ENCODE results near the gene ARHGAP33. TPM values are rescaled to one million over a fixed set of nuclear protein-coding genes. Genes with fewer than 3 reads are reported as not detected.
"Not testable (repeated sequence)": the region's sequence is repeated elsewhere in the genome, so short reads cannot be mapped to it uniquely, and the experiment has no call there.

ARHGAP33 gene
- total RNA-seq, 1 experiment from 2014 or later, result 0.87 TPM

DNA sequence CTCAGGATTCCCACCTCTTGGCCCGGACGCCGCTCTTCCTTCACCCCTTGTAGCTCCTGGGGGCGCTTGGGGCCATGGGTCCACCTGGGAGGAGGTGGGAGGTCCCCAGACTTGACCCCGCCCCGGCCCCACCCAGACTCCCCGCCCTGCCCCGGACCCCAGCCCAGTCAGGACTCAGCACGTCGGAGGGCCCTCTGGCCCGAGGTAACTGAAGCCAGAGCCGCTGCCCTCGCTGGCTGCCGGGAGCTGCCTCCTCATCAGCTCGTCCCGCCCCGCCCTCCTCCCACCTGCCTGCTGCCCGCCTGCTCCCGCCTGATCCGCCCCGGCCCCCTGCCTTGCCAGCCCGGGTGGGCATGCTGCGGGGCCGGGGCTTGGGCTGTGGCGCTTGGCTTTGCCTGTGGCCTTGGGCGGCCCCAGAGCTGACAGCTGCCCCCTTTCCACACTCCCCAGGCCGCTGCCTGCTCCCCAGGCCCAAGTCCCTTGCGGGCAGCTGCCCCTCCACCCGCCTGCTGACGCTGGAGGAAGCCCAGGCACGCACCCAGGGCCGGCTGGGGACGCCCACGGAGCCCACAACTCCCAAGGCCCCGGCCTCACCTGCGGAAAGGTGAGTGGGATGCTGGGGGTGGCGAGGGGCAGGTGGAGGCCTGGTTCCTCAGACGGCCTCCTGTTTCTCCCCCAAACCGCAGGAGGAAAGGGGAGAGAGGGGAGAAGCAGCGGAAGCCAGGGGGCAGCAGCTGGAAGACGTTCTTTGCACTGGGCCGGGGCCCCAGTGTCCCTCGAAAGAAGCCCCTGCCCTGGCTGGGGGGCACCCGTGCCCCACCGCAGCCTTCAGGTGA, 9.4 kb downstream of the ARHGAP33 start:
- in situ Hi-C loops (cut with HindIII; ENCODE audit: low pct_unique_long_range_greater_than_20kb, low sequenced_read_pairs), result no loop called here

DNA sequence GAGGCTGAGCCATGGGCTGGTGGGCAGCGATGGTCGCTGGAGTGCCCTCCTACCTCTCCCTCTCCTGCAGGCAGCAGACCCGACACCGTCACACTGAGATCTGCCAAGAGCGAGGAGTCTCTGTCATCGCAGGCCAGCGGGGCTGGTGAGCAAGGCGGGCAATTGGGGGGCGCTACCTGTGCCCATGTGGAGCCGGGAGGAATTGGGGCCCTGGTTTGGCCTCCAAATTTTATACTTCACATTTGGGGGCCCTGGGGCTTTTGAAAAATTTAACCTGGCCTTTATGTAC, 9.9 kb downstream of the ARHGAP33 start:
- DNase-seq (ENCODE audit: low read depth, low spot score), result no peak
- in situ Hi-C loops (cut with HindIII; ENCODE audit: low pct_unique_long_range_greater_than_20kb, low sequenced_read_pairs), result no loop called here

More for the DNA sequence above, 9.4 kb downstream of the ARHGAP33 start:
- DNase-seq (ENCODE audit: low read depth, low spot score), result no peak

DNA sequence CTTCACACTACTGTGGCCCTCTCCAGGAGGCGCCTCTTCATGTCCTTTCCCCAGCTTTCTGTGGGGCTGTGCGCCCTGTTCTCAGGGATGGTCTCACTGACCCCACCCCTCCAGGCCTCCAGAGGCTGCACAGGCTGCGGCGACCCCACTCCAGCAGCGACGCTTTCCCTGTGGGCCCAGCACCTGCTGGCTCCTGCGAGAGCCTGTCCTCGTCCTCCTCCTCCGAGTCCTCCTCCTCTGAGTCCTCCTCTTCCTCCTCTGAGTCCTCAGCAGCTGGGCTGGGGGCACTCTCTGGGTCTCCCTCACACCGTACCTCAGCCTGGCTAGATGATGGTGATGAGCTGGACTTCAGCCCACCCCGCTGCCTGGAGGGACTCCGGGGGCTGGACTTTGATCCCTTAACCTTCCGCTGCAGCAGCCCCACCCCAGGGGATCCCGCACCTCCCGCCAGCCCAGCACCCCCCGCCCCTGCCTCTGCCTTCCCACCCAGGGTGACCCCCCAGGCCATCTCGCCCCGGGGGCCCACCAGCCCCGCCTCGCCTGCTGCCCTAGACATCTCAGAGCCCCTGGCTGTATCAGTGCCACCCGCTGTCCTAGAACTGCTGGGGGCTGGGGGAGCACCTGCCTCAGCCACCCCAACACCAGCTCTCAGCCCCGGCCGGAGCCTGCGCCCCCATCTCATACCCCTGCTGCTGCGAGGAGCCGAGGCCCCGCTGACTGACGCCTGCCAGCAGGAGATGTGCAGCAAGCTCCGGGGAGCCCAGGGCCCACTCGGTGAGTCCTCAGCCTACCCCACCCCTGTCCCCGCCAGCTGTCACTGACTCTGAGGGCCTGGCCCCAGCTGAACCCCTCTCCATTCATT, 11.2 kb downstream of the ARHGAP33 start:
- in situ Hi-C loops (cut with HindIII; ENCODE audit: low pct_unique_long_range_greater_than_20kb, low sequenced_read_pairs), result no loop called here

DNA sequence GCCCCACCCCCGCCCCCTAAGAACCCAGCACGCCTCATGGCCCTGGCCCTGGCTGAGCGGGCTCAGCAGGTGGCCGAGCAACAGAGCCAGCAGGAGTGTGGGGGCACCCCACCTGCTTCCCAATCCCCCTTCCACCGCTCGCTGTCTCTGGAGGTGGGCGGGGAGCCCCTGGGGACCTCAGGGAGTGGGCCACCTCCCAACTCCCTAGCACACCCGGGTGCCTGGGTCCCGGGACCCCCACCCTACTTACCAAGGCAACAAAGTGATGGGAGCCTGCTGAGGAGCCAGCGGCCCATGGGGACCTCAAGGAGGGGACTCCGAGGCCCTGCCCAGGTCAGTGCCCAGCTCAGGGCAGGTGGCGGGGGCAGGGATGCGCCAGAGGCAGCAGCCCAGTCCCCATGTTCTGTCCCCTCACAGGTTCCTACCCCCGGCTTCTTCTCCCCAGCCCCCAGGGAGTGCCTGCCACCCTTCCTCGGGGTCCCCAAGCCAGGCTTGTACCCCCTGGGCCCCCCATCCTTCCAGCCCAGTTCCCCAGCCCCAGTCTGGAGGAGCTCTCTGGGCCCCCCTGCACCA, 11.9 kb downstream of the ARHGAP33 start:
- DNase-seq (ENCODE audit: low read depth, low spot score), result no peak
- in situ Hi-C loops (cut with HindIII; ENCODE audit: low pct_unique_long_range_greater_than_20kb, low sequenced_read_pairs), result no loop called here

More for the DNA sequence above, 11.2 kb downstream of the ARHGAP33 start:
- no peak for DNase-seq (ENCODE audit: low read depth, low spot score)

DNA sequence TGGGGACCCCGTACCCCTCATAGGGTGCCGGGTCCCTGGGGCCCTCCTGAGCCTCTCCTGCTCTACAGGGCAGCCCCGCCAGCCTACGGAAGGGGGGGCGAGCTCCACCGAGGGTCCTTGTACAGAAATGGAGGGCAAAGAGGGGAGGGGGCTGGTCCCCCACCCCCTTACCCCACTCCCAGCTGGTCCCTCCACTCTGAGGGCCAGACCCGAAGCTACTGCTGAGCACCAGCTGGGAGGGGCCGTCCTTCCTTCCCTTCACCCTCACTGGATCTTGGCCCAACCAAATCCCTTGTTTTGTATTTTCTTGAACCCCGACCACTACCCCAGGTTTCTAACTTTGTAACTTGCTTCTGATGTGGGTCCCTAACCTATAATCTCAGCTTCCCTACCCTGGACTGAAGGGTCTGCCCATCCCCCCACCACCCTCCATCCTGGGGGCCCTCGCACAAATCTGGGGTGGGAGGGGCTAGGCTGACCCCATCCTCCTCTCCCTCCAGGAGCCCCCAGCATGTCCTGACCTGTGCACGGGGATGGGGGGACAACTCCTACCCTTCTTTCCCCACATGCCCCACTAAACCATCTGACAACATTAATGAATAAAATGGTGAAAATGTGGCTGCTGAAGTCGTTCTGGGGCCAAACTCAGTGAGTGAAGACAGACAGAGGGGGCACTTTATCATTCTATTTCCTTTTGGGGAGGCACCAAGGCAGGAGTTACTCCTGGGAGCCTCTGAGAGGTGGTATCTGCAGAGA, 13.0 kb downstream of the ARHGAP33 start:
- DNase-seq (ENCODE audit: low read depth, low spot score), result no peak
- in situ Hi-C loops (cut with HindIII; ENCODE audit: low pct_unique_long_range_greater_than_20kb, low sequenced_read_pairs), result no loop called here

DNA sequence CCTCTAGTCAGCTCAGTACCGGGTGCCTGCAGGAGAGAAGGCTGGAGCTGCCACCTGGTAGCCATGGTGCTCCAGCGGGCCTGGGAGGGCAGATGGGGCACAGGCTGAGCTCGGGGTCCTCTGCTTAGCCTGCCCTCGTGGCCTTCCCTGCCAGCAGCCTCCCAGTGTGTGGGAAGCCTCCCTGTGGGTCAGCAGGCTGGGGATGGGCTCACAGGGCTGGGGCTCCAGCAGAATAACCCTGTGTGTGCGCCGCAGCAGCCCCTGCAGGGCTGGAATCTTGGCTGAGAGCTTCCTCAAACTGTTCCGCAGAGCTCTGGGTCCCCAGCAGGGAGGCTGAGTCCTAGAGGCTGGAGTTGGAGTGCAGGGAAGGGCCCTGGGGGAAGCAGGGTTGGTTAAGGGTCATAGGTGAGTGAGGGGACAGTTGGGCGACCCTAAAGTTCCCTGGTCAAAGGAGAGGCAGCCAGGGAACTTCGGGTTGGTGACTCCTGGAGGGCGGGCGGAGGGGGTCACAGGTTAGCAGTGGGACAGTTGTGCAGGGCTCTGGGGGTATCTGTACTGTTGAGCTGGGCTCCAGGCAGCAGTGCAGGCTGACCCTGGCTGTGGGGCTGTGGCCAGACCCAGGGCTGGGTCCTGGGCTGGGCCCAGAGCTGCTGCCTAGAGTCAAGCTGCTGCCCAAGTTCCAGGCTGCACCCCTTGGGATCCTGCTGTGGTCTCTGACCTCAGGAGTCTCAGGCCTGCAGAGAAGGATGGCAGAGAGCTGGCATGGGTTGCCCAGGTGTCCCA, 14.0 kb downstream of the ARHGAP33 start:
- in situ Hi-C loops (cut with HindIII; ENCODE audit: low pct_unique_long_range_greater_than_20kb, low sequenced_read_pairs), result no loop called here
- DNase-seq (ENCODE audit: low read depth, low spot score), result no peak

DNA sequence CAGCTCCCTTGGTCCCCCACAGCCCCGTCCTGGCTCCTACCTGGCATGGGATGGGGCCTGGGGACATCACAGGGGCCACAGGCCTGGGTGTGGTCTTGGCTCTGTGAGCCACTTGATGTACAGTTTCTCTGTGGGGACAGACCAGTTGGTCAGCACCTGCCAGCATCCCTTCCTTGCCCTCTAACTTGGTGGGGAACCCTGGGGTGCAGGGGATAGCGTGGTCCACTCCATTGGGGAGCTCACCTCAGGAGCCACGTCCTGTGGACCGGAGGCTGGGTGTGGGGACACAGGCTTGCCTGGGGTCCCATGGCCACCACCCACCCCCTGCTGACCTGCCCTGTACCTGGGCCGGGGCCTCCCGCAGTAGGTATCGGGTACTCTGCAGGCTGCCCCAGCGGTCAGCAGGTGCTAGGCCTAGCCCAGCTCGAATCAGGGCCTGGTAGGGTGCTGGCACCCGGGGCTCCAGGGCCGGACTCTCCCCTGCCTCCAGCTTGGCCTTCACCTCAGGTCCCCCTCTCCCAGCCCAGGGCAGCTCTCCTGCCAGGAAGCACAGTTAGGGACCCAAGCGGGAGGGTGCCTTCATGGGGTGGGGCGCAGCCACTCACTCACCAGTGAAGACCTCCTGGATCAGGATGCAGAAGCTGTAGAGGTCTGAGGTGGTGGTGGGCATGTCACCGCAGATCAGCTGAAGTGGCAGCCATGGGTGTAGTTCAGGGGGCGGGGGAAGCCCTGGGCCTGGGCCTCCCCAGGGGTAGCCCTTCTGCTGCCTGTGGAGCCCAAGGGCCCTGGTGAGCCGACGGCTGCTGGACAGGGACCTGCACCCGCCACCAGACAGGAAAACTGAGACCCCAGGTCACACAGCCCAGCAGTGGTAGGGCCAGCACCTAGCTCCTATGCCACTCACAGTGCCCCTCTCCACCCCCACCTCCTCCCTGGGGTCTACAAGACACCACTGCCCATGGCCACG, 14.9 kb downstream of the ARHGAP33 start:
- DNase-seq (ENCODE audit: low read depth, low spot score), result no peak
- in situ Hi-C loops (cut with HindIII; ENCODE audit: low pct_unique_long_range_greater_than_20kb, low sequenced_read_pairs), result no loop called here

DNA sequence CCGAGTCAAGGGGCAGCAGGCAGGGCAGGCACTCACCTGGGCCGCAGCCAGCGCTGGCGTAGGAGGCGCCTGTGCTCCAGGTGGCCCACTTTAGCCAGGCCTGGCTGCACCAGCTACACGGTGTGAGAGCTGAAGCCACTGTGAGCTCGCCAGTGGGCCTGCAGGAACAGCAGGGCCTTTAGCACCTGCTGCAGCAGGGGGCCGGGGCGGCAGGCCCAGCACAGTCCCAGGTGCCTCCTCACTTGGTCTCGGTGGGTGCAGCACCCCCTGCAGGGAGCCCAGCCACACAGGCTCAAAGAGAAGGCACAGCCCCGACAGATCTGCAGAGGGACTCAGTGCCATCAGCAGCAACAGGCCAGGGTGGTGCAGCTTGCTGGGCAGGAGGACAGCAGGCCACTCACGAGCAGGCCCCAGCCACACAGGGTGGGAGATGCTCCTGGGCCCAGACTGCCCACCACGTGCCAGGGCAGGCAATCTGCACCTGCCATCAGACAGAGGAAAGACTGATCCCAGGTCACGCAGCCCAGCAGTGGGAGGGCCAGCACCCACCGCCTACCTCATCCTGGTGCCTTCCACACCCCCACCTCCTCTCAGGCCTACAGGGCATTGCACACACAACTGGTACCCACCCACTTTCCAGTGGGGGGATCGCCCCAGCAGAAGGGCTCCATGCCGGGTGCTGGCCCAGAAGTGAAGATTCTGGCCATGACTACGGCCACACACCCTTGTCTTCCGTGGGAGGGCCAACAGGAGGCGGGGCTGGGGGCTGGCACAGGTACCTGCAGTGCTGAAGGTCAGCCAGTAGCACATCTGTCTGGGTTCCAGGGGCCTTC, 15.8 kb downstream of the ARHGAP33 start:
- no peak for DNase-seq (ENCODE audit: low read depth, low spot score)
- in situ Hi-C loops (cut with HindIII; ENCODE audit: low pct_unique_long_range_greater_than_20kb, low sequenced_read_pairs), result no loop called here

DNA sequence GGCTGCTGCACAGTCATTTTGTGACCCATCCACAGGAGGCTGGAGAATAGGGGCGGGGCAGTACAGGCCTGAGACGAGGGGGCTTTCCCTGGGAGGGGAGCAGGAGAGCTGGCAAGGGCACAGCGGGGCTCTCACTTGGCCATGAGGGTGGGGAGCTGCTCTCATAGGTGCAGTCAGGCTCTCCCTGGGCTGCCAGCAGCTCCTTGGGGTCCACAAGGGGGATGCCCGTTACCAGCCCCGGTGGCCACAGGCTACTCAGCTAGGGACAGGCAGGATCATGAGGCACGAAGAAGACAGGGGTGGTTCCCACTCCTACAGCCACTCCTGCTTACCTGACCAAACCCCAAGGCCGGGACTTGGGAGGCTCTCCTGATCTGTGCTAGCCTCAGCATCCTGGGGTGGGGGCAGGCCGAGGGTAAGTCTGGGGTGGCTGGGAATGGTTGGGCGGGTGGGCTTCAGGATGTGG, 16.5 kb downstream of the ARHGAP33 start:
- DNase-seq (ENCODE audit: low read depth, low spot score), result no peak
- in situ Hi-C loops (cut with HindIII; ENCODE audit: low pct_unique_long_range_greater_than_20kb, low sequenced_read_pairs), result no loop called here

DNA sequence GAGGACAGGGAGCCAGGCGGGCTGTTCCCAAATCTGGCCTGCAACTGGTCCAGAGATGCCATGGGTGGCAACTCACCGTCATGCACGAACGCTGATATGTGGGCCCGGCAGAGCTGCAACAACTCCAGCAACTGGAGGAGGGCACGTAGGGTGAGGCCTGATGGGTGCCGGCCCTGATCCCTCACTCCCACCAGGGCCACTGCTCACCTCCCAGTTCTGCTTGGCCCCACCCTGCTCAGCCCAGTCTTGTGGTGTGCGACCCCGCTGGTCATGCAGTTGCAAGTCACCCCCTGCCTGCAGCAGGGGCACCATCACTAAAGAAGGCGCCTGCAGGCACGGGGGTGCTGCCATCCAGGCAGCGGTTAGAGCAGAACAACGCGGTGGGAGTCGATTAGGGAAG, 16.9 kb downstream of the ARHGAP33 start:
- DNase-seq (ENCODE audit: low read depth, low spot score), result no peak
- in situ Hi-C loops (cut with HindIII; ENCODE audit: low pct_unique_long_range_greater_than_20kb, low sequenced_read_pairs), result no loop called here

DNA sequence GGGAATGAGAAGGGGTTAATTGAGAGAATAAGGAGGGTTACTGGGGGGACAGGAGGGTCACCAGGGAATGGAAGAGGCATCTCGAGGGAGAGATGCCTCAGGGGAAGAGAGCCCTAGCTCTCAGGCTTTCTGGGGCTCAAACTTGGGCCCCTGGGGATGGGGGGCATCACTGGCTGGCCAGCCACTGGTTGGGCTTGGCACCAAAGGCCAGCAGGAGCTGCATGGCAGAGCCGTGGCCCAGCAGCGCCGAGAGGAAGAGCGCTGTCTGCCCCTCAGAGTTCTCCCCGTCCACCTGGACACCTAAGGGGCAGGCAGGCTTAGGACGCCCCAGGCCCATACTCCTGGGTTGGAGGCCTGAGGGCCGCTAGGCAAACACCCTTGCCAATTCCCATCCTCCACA, 17.5 kb downstream of the ARHGAP33 start:
- DNase-seq (ENCODE audit: low read depth, low spot score), result no peak
- in situ Hi-C loops (cut with HindIII; ENCODE audit: low pct_unique_long_range_greater_than_20kb, low sequenced_read_pairs), result no loop called here

DNA sequence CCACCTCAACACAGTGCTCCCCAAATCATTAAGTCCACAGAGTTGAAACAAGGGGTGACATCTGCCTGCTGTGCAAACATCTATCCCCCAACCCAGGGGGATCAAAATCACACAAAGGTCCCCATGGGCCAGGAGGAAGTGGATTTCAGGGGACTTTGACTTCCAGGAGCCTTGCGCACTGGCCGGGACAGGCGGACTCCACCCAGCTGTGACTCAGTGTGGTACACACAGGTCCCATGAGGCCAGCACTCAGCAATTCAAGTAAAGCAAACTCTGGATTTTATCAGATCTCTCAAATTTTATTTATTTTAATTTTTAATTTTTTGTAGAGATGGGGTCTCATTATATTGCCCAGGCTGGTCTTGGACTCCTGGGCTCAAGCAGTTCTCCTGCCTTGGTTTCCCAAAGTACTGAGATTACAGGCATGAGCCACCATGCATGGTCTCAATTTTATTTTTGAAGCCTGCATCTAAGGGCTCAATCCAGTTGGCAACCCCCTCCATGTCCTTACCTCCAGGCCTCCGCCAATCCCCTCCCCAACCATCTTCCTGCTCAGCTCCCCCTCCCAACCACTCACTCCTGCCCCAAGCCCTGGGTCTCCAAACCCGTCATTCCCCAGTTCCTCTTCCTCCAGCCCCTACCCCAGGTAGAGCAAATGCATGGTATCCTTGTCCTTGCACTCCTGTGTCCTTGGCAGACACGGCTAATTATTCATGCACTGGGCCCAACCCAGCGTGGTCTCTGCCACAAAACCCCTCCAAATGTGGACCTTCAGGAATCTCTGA, 18.2 kb downstream of the ARHGAP33 start:
- DNase-seq (ENCODE audit: low read depth, low spot score), result no peak
- in situ Hi-C loops (cut with HindIII; ENCODE audit: low pct_unique_long_range_greater_than_20kb, low sequenced_read_pairs), result no loop called here

DNA sequence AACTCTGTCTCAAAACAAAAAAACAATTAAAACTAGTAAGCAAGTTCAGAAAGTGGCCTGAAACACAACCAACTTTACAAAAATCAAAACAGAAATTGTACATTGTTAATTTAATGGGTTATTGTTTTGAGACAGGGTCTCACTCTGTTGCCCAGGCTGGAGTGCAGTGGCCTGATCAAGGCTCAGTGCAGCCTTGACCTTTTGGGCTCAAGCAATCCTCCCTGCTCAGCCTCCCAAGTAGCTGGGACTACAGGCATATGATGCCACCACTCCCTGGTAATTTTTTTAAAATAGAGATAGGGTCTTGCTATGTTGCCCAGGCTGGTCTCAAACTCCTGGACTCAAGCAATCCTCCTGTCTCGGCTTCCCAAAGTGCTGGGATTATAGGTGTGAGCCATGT, 20.2 kb downstream of the ARHGAP33 start:
- in situ Hi-C loops (cut with HindIII; ENCODE audit: low pct_unique_long_range_greater_than_20kb, low sequenced_read_pairs); DNase-seq (ENCODE audit: low read depth, low spot score): not testable (repeated sequence)

DNA sequence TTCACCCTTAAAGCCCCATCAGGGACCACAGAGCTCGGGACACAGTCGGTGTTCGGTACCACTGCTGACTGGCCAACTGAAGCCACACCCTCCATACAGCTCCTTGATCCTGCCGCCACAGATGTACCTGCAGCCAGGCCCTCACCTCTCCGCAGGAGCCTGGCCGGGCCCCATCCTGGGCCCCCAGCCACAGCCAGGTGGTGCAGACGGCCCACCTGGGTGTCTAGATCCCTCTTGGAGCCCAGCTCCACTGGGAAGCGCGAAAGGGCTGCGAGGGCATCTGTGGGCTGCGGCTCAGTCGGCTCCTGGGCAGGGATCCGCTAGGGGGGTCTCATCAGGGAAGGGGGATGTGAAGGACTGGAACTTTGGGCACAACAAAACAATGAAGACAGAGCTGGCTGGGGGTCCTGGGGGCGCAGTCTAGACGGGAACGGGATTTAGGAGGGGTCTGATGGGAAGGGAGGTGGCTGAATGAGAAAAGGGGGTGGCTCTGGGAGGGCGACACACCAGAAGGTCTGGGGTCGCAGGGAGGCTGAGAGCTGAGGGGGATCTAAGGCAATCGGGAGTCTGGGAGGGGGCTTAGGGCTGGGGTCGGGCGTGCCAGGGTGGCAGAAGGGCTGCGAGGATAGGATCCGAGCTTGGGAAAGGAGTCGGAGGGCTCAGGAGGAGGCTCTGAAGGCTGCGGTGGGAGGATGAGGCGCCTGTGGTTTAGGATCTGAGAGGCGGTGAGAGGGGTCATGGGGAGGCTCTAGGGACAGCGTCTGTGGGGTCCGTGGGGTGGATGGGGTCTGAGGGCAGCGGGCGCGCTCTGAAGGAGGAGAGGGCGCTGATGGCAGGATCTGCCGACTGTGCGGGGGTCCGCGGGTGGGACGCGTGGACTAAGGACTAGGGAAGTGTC, 21.5 kb downstream of the ARHGAP33 start:
- DNase-seq (ENCODE audit: low read depth, low spot score), result no peak

More for the DNA sequence above, 21.5 kb downstream of the ARHGAP33 start:
- in situ Hi-C loops (cut with HindIII; ENCODE audit: low pct_unique_long_range_greater_than_20kb, low sequenced_read_pairs), result no loop called here

All from SK-MEL-5 (cell line).